Breast epithelium (tissue), 3 donors: ENCODE results near the gene GOLGA6L7.
"Not testable (repeated sequence)": the region's sequence is repeated elsewhere in the genome, so short reads cannot be mapped to it uniquely, and the experiment has no call there.

Experiments used
- CTCF ChIP-seq, 3 donors: fragments of 450-650 bp; IDR thresholded peaks; one replicate each; pipeline ENCODE4 v1.5.1; 2016 to 2017; ENCODE audit warnings: antibody characterized with exemption in 3 of 3, mild to moderate bottlenecking in 3 of 3, moderate library complexity in 3 of 3
- POLR2AphosphoS5 ChIP-seq, 3 donors: sonication (generic); formaldehyde crosslinking; IDR thresholded peaks; one replicate each; pipeline ENCODE4 v1.6.1; 2017; ENCODE audit warnings: antibody characterized with exemption in 3 of 3

GRCh38 chr15:28843520-28843919 lies 4.9 kb downstream of the GOLGA6L7 start:
- not testable (repeated sequence) for TF ChIP-seq CTCF, POLR2AphosphoS5 (IDR thresholded peaks at IDR 0.05)
